OCI-M2 (cell line): ENCODE data around the gene BUD23.
"Not testable (repeated sequence)": the region's sequence is repeated elsewhere in the genome, so short reads cannot be mapped to it uniquely, and the experiment has no call there.

Experiments used
- DNase-seq: peaks from one replicate; lab custom pipeline; 2025; ENCODE audit not compliant: unreplicated experiment; lab: John Stamatoyannopoulos, UW

Gene BUD23, protein sequence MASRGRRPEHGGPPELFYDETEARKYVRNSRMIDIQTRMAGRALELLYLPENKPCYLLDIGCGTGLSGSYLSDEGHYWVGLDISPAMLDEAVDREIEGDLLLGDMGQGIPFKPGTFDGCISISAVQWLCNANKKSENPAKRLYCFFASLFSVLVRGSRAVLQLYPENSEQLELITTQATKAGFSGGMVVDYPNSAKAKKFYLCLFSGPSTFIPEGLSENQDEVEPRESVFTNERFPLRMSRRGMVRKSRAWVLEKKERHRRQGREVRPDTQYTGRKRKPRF

DNA sequence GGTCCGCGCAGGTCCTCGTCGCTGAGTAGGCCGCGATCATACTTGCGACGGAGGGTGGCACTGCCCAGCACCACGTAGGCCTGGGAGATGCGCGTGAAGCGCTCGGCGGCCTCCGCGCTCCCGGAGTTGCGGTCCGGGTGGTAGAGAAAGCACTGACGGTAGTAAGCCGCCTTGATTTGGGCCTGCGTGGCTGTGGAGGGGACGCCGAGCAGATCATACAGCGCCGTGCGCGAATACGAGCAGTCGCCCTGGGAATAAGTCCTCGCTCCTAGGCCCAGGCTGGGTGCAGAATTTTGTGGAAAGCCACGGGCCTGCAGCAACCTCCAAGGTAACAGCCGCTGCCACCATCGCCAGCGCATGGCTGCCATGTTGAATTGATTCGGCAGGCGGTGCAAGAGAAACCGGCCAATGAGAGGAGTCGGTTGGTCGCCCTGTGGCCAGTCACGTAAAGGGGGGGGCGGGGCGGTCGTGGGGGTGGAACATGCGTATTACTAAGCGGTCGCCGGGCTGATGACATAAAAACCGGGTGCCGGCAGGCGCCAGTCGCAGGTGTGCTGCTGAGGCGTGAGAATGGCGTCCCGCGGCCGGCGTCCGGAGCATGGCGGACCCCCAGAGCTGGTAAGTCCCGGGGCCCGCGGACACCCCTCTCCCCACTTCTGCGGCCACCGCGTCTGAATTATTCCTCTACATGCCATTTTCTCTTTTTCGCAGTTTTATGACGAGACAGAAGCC, at the start of gene BUD23, which contains the start of gene DNAJC30:
TSS of gene BUD23 (plus strand) at position 542 of the 732 bp plus-strand sequence. CDS start at position 571, 29 bp downstream.
TSS of gene DNAJC30 (minus strand) at position 398 of the 732 bp plus-strand sequence. CDS start at position 368, 30 bp downstream.
- DNase-seq, result peak; percentile 43

DNA sequence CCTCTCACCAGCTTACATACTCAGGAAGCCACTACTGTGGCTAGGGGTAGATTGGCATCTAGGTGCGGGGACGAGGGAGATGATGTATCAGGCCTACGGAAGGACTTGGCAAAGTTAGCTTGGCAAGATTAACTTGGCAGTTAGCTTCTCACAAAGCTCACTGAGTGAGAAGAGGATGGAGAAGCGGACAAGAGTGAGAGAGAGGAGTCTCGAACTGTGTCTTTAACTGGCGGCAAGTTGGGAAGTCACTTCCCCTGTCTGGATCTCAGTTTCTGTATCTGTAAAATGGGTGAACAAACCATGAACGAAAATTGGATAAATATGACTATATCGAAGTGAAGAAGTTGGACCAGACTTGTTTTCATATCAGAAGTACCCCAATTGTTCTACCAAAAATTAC, 49.6 kb upstream of the BUD23 start:
- DNase-seq, result no peak

DNA sequence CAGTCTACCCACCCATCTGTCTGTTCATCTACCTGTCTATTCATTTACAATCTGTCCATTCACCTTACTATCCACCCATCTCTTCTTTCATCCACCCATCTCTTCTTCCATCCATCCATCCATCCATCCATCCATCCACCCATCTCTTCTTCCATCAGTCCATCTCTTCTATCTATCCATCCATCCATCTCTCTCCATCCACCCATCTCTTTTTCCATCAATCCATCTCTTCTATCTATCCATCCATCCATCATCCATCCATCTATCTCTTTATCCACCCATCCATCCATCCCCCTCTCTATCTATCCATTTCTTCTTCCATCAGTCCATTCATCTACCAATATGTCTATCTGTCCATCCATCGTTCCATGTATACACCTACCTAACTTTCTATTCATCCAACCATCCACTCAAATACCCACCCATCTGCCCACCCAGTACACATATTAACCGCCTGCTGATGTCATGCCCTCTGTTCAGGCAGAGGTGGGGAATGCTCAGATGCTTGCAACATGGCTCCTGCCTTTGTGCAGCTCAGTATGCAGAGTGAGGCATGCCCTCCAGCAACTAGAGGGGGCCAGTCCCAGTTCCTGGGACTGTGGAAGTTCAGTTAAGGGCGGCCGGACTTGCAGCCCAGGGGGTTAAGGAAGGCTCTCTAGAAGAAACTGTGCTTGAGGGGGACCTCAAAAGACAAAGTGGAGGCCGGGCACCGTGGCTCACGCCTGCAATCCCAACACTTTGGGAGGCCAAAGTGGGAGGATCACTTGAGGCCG, 47.8 kb upstream of the BUD23 start:
- no peak for DNase-seq

DNA sequence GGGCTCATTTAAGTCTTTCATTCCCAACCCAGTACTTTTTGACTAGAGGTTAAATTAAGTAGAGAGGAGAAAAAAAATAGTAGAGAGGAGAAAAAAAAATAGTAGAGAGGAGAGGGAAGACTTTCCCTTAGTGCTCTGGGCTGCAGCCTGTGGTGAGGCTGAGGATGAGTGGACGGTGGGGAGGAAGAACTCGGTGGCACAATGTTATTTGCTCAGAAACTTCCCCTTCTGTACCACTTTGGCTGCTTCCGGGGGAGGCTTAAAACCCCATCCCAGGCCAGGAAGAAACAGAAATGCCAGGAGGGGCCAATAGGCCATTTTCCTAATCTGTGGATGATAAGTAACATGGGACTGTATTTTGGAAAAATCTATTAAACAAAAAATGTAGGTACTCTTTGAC, 44.5 kb upstream of the BUD23 start:
- no peak for DNase-seq

DNA sequence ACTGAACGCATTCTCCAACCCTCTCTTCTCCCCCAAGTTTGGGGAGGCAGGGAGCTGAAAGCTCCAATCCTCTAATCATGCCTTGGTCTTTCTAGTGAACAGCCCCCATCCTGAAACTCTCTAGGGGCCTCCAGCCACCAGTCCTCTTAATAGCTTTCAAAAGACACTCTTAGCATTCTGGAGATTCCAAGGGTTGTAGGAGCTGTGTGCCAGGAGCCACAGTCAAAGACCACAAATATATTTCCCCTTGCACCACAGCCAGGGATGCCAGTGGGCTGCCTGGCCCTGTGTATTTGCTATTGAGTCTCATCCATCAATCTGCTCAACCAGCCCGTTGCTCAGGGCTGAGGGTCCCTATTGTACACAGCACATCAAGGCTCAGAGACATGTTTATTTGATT, 40.6 kb upstream of the BUD23 start:
- DNase-seq, result no peak

DNA sequence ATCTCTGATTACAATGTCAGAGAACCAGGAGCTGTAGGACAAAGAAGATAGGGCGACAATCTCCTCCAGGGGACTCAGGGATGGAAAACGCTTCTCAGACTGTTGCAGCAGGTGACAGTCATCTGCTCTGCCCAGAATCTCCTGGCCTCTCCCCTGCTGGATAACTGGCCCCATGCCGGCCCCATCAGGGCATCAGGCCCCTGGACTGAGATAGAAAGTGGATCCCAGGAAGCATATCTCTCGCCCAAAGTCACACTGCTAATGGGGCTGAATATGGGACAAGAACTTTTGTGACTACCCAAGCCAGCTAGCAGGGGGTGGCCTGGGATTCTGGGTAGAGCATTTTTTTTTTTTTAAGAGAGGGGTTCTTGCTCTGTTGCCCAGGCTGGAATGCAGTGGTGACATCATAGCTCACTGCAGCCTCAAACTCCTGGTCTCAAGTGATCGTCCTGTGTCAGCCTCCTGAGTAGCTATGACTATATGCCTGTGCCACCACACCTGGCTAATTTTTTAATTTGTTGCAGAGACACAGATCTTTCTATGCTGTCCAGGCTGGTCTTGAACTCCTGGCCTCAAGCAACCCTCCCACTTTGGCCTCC, 38.6 kb upstream of the BUD23 start:
- no peak for DNase-seq

DNA sequence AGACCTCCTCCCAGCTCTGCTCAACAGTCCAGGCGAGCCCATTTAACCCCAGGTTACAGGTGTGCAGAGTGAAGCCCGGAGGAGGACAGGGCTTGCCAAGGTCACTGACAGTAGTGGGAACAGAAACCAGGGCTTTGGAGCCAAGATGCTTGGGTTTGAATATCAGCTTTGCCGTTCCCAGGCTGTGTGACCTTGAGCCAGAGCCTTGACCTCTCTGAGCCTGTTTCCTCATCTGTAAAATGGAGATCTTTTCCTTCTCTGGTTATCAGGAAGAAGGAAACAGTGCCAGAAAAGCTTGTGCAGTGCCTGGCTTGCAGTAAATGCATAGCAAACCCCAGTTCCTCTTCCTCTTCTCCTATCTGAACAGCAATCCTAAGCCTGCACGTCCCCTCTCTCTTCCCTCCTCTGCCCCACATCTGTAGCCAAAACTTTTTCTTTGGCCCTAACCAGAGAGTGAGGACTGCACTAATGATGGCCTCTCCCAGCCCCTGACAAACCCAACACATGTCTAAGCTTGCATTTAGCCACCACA, 37.7 kb upstream of the BUD23 start:
- no peak for DNase-seq

DNA sequence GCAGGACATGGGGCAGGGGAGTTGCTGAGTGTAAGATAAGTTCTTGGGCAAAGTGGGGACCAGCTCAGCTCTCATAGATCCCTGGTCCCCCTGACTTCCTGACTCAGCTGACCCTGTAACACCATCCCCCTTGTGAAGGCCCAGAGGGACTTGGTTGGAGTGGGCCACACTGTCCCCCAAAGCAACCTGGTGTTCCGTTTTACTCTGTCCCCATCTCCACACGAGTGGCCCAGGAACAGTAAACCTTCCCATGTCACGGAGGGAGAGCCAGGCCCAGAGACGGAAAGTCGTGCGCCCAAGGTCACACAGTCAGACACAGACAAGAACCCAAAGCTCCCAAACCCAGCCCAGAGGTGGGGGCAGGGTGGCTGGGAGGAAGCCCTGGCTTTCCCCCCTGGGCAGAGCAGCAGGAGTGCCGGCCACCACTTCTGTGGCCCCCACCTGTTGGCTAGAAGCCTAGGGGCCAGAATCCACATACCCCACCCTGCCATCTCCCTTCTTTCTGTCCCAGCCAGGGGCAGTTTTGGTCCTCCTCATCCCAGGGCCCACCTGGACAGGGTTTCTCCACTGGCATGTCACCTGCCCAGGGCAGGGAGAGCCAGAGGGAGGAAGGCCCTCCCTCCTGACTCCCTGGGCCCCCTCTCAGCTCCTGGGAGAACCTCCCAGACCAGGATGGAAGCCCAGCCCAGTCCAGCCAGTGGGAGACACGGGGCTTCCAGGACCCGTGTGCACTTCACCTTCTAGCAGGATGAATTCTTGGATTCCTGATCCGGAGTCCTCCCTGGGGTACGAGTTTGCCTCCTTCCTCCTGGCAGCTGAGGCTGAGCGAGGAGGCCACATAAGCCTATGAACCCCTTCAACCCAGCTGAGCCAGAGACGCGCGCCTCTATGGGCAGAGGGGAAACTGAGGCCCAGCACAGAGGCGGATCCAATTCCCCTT, 36.3 kb upstream of the BUD23 start:
- no peak for DNase-seq

DNA sequence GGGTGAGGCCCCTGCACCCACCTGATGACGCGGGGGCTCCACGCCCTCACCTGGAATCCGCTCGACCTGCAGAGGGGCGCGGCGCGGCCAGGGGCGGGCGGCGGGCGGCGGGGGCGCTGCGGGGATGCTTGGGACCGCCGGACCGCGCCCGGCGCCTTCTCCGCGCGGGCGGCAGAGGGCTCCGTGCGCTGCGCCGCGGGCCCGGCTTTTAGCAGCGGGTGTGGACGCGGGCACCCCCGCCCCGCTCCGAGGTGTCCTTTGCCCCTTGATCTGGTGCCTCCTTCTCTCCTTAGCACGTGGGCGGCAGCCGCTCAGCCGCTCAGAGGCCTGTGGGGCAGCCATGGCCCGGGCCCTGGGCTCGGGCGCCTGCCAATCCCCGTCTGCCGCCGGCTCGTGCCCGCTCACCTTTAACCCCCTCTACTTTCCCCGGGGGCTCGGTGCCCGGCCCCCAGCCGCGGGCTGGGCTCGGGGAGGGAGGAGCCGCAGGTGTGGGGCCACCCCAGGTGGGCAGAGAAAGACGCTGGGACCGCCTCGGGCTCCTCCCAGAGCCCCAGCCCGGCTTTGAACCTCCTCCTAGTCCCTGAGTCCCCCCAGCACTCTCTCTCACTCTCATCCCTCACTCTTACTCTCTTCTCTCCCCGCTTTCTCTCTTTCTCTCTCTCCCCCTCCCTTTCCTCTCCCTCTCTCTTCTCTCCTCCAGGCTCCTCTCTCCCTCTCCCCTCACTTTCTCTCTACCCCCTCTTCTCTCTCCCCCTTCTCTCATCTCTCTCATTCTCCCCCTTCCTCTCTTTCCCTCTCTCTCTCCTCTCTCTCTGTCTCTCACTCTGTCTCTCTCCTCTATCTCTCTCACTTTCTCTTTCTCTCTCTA, 35.4 kb upstream of the BUD23 start:
- DNase-seq, result no peak

DNA sequence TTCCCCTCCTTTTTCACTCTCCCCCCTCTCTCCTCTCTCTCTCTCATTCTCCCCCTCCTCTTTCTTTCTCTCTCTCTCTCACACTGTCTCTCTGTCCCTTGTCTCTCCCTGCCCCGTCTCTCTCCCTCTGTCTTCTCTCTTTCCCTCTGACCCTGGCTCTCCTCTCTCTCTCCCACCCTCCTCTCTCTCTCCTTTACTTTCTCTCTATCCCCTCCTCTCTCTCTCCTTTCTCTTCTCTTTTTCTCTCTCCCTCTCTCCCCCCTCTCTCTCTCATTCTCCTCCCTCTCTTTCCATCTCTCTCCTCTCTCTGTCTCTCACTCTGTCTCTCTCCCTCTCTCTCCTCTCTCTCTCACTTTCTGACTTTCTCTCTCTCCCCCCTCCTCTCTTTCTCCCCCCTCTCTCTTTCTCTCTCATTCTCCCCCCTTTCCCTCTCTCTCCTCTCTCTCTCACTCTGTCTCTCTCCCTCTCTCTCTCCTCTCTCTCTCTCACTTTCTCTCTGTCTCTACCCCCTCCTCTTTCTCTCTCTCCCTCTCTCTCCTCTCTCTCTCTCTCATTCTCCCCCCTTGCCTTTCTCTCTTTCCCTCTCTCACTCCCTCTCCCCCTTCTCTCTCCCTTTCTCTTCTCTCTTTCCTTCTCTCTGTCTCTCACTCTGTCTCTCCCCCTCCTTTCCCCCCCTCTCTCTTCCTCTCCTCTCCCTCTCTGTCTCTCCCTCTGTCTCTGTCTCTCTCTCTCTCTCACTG, 34.6 kb upstream of the BUD23 start:
- DNase-seq, result no peak

DNA sequence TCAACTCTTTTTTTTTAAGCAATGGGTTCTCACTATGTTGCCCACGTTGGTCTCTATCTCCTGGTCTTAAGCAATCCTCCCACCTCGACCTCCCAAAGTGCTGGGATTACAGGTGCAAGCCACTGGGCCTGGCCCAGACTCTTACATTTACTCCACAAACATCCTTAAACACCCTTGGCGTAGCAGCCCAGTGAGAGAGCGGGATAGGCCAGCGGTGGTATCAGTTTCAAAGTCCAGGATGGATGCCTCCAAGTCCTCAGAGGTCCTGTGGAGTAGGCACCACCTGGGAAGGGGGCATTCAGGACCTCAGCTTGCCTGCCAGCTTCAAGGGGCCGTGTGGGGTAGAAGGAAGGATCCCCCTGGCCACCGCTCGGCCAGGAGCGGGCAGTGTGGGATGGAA, 33.8 kb upstream of the BUD23 start:
- no peak for DNase-seq

DNA sequence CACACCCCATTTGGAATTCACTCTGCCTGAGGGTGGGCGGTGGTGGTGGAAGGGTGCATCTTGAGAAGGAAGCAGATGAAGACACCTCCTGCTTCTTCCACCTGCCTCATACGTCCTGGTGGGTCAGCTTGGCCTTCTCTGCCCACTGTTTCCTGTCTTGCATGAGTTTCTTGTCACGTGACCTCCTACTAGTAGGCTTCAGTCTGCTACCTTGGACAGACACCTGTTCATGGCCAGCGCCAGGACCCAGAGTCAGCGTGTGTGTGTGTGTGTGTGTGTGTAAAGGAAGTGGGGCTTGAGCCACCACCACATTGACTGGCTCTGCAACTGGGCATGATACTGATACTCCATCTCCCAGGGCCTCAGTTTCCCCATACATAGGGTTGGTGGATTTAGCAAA, 32.9 kb upstream of the BUD23 start:
- DNase-seq, result no peak

DNA sequence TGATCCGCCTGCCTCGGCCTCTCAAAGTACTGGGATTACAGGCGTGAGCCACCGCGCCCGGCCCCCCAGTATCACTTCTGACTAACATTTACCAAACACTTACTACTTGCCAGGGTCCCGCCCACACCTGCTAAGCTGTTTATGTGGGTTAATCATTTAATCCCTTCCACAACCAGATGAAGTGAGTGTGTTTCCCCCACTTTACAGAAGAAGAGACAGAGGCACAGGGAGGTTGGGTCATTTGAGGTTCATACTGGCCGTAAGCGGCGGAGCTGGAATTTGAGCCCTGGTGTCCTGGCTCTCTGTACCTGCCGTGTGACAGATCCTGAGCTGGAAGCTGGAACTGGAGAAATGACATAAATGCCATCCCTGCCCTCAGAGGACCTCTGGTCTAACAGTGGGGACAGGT, 30.9 kb upstream of the BUD23 start:
- no peak for DNase-seq

DNA sequence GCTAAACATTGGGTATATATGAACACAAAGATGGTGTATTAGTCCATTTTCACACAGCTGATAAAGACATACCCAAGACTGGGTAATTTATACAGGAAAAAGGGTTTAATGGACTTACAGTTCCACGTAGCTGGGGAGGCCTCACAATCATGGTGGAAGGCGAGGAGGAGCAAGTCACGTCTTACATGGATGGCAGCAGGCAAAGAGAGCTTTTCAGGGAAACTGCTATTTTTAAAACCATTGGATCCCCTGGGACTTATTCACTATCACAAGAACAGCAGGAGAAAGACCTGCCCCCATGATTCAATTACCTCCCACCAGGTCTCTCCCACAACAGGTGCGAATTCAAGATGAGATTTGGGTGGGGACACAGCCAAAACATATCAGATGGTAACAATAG, 28.1 kb upstream of the BUD23 start:
- DNase-seq, result not testable (repeated sequence)

DNA sequence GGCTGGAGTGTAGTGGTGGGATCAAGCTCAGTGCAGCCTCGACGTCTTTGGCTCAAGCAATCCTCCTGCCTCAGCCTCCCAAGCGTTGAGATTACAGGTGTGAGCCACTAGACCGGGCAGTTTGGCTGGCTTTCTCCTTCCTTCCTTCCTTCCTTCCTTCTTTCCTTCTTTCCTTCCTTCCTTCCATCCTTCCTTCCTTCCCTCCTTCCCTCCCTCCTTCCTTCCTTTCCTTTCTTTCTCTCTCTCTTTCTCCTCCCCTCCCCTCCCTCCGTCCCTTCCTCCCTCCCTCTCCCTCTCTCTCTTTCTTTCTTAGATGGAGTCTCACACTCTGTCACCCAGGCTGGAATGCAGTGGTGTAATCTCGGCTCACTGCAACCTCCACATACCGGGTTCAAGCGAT, 23.4 kb upstream of the BUD23 start:
- DNase-seq, result no peak

DNA sequence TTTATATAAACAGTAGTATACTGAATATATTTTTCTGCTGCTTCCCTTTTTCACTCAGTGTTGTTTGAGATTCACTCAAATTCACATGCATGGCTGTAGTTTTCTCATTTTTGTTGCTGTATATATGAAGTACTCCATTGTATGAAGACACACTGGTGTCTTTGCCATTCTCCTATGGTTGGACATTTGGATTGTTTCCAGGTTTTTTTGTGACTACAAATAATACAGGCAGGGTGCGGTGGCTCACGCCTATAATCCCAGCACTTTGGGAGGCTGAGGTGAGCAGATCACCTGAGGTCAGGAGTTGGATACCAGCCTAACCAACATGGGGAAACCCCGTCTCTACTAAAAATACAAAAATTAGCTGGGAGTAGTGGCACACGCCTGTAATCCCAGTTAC, 22.8 kb upstream of the BUD23 start:
- not testable (repeated sequence) for DNase-seq

DNA sequence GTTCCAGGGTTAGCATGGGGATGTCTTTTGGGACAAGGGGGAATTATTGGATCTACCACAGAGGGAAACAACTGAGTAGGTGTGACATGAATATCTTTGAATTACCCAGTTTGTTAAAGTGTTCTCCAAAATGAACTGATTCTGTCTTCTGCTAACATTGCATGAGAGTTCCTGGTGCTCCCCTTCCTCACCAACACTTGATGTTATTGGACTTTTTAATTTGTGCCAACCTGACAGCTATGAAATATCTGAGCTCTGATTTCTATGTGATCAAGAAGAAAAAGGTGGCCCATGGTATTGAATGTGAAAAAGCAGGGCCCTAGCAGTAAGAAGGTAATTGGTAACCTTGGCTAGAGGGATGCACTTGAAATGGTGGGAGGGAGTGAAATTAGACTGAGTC, 20.4 kb upstream of the BUD23 start:
- DNase-seq, result no peak

DNA sequence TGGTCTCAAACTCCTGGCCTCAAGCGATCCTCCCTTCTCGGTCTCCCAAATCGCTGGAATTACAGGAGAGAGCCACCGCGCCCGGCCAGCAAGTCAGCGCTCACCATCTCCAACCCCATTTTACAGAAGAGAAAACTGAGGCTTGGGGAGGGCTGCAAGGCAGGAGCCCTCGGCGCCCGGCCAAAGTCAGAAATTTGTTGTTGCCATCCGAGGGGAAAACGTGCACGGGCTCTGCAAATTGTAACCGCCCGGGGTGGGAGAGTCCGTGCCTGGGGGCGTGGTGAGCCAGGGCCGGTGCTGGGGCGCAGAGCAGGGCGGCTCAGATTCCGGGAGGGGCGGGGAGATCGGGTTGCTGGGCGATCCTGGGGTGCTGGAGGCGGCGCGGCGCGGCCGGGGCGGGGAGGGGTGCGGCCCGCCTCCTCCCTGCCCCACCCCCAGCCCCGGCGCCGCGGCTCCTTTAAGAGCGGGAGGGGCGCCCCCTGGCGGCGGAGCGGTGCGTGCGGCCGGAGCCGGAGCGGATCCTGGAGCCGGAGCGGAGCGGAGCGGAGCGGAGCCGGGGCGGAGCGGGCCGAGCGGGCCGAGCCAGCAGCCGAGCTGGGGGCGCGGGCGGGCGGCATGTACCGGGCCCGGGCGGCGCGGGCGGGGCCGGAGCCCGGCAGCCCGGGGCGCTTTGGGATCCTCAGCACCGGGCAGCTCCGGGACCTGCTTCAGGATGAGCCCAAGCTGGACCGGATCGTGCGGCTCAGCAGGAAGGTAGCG, 15.9 kb upstream of the BUD23 start, which contains the start of gene VPS37D:
TSS of gene VPS37D (plus strand) at position 488 of the 759 bp plus-strand sequence. CDS start at position 616, 128 bp downstream.
- no peak for DNase-seq
